Gastrocnemius medialis (tissue), 4 donors: ENCODE results near the gene OR10H1. TPM values are rescaled to one million over a fixed set of nuclear protein-coding genes. Genes with fewer than 3 reads are reported as not detected.
"Not testable (repeated sequence)": the region's sequence is repeated elsewhere in the genome, so short reads cannot be mapped to it uniquely, and the experiment has no call there.

Experiments
- ATAC-seq, 2 donors: fragments of 150-250 bp; one replicate each; pipeline ENCODE4 v1.9.1; 2016
- DNase-seq, 2 donors: peaks; one replicate each; pipeline ENCODE4 v3.0.0-alpha.2; 2019
- H3K27ac ChIP-seq, 4 donors: fragments of 200-600 bp; sonication (generic); 1 replicate in 1 of 4; 2 replicates in 3 of 4; pipeline ENCODE4 v1.5.1; 2016 to 2018; ENCODE audit warnings: mild to moderate bottlenecking in 2 of 4, moderate library complexity in 1 of 4
- H3K27me3 ChIP-seq, 3 donors: fragments of 200-600 bp; sonication (generic) in 2 of 3; 1 replicate in 1 of 3; 2 replicates in 2 of 3; pipeline versions ENCODE4 v1.5.1 to v1.6.0; 2016 to 2019; ENCODE audit warnings: mild to moderate bottlenecking in 1 of 3, moderate library complexity in 1 of 3
- H3K36me3 ChIP-seq, 2 donors: fragments of 200-600 bp; sonication (generic) in 1 of 2; one replicate each; pipeline ENCODE4 v1.5.1; 2017 to 2018
- H3K4me1 ChIP-seq, 2 donors: fragments of 200-600 bp; sonication (generic) in 1 of 2; one replicate each; pipeline ENCODE4 v1.5.1; 2016 to 2017; ENCODE audit warnings: mild to moderate bottlenecking in 2 of 2
- H3K4me3 ChIP-seq, 4 donors: fragments of 200-600 bp; sonication (generic) in 3 of 4; 1 replicate in 1 of 4; 2 replicates in 3 of 4; pipeline ENCODE4 v1.5.1; 2016 to 2019; ENCODE audit warnings: mild to moderate bottlenecking in 2 of 4
- H3K9me3 ChIP-seq, 3 donors: fragments of 200-600 bp; sonication (generic) in 2 of 3; 1 replicate in 1 of 3; 2 replicates in 2 of 3; pipeline ENCODE4 v1.5.1; 2016 to 2019
- CTCF ChIP-seq, 5 experiments: fragments of 450-650 bp in 3 of 5; fragments of 200-600 bp in 2 of 5; sonication (generic) in 2 of 5; IDR thresholded peaks in 4 of 5; conservative IDR thresholded peaks in 1 of 5; 1 replicate in 4 of 5; 2 replicates in 1 of 5; pipeline ENCODE4 v1.5.1; 2016 to 2019; ENCODE audit warnings: antibody characterized with exemption in 5 of 5, mild to moderate bottlenecking in 3 of 5, moderate library complexity in 3 of 5
- POLR2A ChIP-seq, 2 donors: fragments of 450-650 bp; IDR thresholded peaks; one replicate each; pipeline ENCODE4 v1.6.1; 2017; ENCODE audit warnings: antibody characterized with exemption in 2 of 2, mild to moderate bottlenecking in 2 of 2, moderate library complexity in 2 of 2
- in situ Hi-C, 4 donors: fragments of 200-750 bp; cut with MboI; loops; one replicate each; pipeline versions ENCODE4 v1.15.0 to v1.8.0; 2017; ENCODE audit warnings: low sequenced_read_pairs in 4 of 4
- intact Hi-C: fragments of 100-400 bp; cut with DNase I; formaldehyde crosslinking; loops from one replicate; pipeline ENCODE4 v1.15.1; 2023; ENCODE audit warnings: low total_unique reads
- total RNA-seq, 4 donors: library from RNA; depleted of rRNA; stranded (reverse); fragments of >200 nt; gene quantifications; one replicate each; pipeline versions ENCODE4 v1.1.0 to v1.2.3, GENCODE V29; 2016

Gene OR10H1
- total RNA-seq, 4 donors from 2014 or later, result not detected

- intact Hi-C loops, result no loop called here
- no peak for DNase-seq
- no peaks in the 10 kb centered on the region for H3K4me1 ChIP-seq
- ATAC-seq, result no peak
- TF ChIP-seq POLR2A (IDR thresholded peaks at IDR 0.05), result no peak
- no peak for TF ChIP-seq CTCF (IDR thresholded peaks at IDR 0.05 in 4 of 5, conservative IDR thresholded peaks at IDR 0.05 in 1 of 5)
- H3K36me3 ChIP-seq, result no peaks in the 10 kb centered on the region
- no peaks in the 10 kb centered on the region for H3K9me3 ChIP-seq
- H3K4me3 ChIP-seq, result no peak overlapping the region
- in situ Hi-C loops, result no loop called here
- no peak overlapping the region for H3K27ac ChIP-seq
- H3K27me3 ChIP-seq, result no peaks in the 10 kb centered on the region
These were observed 13.8 kb upstream of the OR10H1 start for GRCh38 chr19:15829306-15829698.

- intact Hi-C loops, DNase-seq, ATAC-seq: not testable (repeated sequence)
These were observed 13.3 kb upstream of the OR10H1 start for GRCh38 chr19:15828611-15829305.

GRCh38 chr19:15828121-15828610 is 12.7 kb upstream of the OR10H1 start:
- TF ChIP-seq CTCF (IDR thresholded peaks at IDR 0.05 in 4 of 5, conservative IDR thresholded peaks at IDR 0.05 in 1 of 5) (no peak), POLR2A (IDR thresholded peaks at IDR 0.05) (no peak)
- H3K36me3 ChIP-seq, result no peaks in the 10 kb centered on the region
- DNase-seq (no peak), ATAC-seq (no peak)
- H3K27me3 ChIP-seq, result no peaks in the 10 kb centered on the region
- in situ Hi-C loops (no loop called here), intact Hi-C loops (no loop called here)
- no peaks in the 10 kb centered on the region for H3K9me3 ChIP-seq
- H3K4me1 ChIP-seq, result no peaks in the 10 kb centered on the region
- H3K4me3 ChIP-seq, result no peak overlapping the region
- H3K27ac ChIP-seq, result no peak overlapping the region

More at GRCh38 chr19:15828611-15829305, 13.3 kb upstream of the OR10H1 start:
- in situ Hi-C loops, H3K9me3 ChIP-seq, H3K4me3 ChIP-seq, H3K27me3 ChIP-seq, H3K36me3 ChIP-seq, H3K27ac ChIP-seq, H3K4me1 ChIP-seq: not testable (repeated sequence)

- Histone ChIP-seq H3K4me3 (no peak overlapping the region), H3K4me1 (no peaks in the 10 kb centered on the region), H3K27me3 (no peaks in the 10 kb centered on the region), H3K27ac (no peak overlapping the region), H3K36me3 (no peaks in the 10 kb centered on the region), H3K9me3 (no peaks in the 10 kb centered on the region)
- DNase-seq, result no peak
- TF ChIP-seq CTCF (IDR thresholded peaks at IDR 0.05 in 4 of 5, conservative IDR thresholded peaks at IDR 0.05 in 1 of 5) (no peak), POLR2A (IDR thresholded peaks at IDR 0.05) (no peak)
- intact Hi-C loops, result no loop called here
- in situ Hi-C loops, result no loop called here
- no peak for ATAC-seq
These were observed 10.3 kb upstream of the OR10H1 start for GRCh38 chr19:15825753-15826152.

GRCh38 chr19:15820646-15821045 is 5.2 kb upstream of the OR10H1 start:
- Histone ChIP-seq H3K4me3 (no peak overlapping the region), H3K4me1 (no peaks in the 10 kb centered on the region), H3K36me3 (no peaks in the 10 kb centered on the region), H3K9me3 (no peaks in the 10 kb centered on the region), H3K27ac (no peak overlapping the region), H3K27me3 (no peaks in the 10 kb centered on the region)
- in situ Hi-C loops (no loop called here), intact Hi-C loops (no loop called here)
- ATAC-seq (no peak), DNase-seq (no peak)
- TF ChIP-seq POLR2A (IDR thresholded peaks at IDR 0.05) (no peak), CTCF (IDR thresholded peaks at IDR 0.05 in 4 of 5, conservative IDR thresholded peaks at IDR 0.05 in 1 of 5) (no peak)
